ENCODE data around the gene PABPC3.

The PABPC3 gene

DNA sequence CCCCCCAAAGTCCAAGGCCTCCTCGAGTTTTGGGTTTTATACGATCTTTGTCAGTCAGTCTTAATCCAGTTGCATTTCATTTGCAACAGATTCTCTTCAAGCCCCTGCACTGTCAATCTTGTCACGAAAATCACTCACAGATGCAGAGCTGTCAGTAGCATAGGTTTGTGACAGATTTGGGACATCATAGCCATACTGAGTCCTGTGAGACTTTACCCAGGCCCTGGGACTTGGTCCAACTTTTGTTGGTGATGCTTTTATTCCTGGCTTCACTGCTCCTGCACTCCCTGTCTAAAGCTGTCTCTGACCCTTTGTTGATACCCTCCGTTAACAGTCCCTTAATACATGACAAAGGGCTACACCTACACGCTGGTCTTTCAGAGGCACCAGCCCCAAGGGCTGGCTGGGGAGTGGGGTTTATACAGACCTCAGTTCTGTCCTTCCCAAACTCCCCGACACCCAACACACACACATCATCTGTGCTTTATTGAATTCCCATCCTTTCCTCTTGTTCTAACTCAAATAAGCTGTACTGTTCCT is 36.0 kb downstream of the PABPC3 start:
- TF ChIP-seq, protein P1, sequence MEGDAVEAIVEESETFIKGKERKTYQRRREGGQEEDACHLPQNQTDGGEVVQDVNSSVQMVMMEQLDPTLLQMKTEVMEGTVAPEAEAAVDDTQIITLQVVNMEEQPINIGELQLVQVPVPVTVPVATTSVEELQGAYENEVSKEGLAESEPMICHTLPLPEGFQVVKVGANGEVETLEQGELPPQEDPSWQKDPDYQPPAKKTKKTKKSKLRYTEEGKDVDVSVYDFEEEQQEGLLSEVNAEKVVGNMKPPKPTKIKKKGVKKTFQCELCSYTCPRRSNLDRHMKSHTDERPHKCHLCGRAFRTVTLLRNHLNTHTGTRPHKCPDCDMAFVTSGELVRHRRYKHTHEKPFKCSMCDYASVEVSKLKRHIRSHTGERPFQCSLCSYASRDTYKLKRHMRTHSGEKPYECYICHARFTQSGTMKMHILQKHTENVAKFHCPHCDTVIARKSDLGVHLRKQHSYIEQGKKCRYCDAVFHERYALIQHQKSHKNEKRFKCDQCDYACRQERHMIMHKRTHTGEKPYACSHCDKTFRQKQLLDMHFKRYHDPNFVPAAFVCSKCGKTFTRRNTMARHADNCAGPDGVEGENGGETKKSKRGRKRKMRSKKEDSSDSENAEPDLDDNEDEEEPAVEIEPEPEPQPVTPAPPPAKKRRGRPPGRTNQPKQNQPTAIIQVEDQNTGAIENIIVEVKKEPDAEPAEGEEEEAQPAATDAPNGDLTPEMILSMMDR (IDR thresholded peaks at IDR 0.05), result no peak
- Mint-ChIP-seq H3K27me3 (ENCODE audit: low read depth, poor library complexity) (peaks cover 19% of the 10 kb centered on the region), H3K4me3 (no peak overlapping the region), H3K9me3 (peaks cover 11% of the 10 kb centered on the region), H3K36me3 (ENCODE audit: low read depth) (no peaks in the 10 kb centered on the region), H3K27ac (peak overlapping the region; percentile 25), H3K4me1 (peaks cover 4% of the 10 kb centered on the region)
- DNase-seq, result no peak

DNA sequence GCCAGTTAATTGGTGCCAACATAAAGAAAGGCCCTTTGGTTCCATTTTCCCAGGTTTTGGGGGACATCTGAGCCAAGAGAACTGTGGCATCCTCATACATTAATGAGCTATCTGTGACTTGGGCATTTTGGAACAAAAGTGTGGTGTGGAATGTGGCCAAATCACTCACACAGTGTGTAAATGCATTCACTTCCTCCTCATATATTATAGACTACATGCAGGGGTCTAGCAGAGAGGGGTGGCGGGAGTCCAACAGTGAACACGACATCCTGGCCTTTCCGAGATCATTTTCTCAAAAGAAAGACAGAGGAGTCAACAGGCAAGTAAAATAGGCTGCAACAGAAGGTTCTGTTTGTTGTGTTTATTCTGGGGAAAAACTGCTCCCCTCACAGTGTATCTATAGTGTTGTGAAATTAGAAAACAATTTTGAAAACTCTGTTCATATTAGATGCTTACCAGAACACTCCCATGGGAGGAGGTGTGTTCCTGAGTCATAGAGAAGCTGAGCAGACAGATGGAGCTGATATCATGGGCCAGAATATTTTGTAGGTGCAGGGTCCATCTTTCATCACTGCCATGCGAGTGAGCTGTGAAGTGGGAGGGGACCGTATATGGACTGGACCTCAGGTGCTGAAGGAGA is 36.9 kb downstream of the PABPC3 start:
- H3K4me1 Mint-ChIP-seq, result peaks cover 13% of the 10 kb centered on the region
- H3K4me3 Mint-ChIP-seq, result no peak overlapping the region
- no peak for DNase-seq
- H3K27ac Mint-ChIP-seq, result no peak overlapping the region
- H3K9me3 Mint-ChIP-seq, result peaks cover 9% of the 10 kb centered on the region
- H3K36me3 Mint-ChIP-seq (ENCODE audit: low read depth), result no peaks in the 10 kb centered on the region
- peaks cover 26% of the 10 kb centered on the region for H3K27me3 Mint-ChIP-seq (ENCODE audit: low read depth, poor library complexity)
- TF ChIP-seq, protein P1 (IDR thresholded peaks at IDR 0.05), result no peak

DNA sequence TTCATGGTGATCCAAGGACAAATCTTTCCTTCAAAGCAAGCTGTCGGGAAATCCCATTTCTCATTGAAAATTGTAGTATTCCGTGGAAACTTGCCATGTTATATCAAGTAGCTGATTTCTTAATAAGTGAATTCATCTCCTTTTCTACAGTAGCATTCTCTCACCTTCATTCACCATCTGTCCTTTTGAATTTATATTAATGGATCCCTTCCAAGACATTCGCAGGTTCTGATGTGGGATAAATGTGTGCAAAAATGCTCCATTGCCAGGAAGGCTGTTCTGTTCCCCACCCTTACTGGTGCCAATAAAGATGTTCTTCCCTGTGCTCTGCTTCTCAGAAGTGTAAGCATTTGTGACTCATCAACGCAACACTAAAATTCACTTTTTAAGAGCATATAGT is 40.0 kb downstream of the PABPC3 start:
- no peak for DNase-seq
- Mint-ChIP-seq H3K4me1 (peaks cover 14% of the 10 kb centered on the region), H3K9me3 (peaks cover 9% of the 10 kb centered on the region), H3K27me3 (ENCODE audit: low read depth, poor library complexity) (peaks cover 24% of the 10 kb centered on the region), H3K4me3 (no peak overlapping the region), H3K27ac (no peak overlapping the region), H3K36me3 (ENCODE audit: low read depth) (no peaks in the 10 kb centered on the region)
- TF ChIP-seq, protein P1 (IDR thresholded peaks at IDR 0.05), result no peak

DNA sequence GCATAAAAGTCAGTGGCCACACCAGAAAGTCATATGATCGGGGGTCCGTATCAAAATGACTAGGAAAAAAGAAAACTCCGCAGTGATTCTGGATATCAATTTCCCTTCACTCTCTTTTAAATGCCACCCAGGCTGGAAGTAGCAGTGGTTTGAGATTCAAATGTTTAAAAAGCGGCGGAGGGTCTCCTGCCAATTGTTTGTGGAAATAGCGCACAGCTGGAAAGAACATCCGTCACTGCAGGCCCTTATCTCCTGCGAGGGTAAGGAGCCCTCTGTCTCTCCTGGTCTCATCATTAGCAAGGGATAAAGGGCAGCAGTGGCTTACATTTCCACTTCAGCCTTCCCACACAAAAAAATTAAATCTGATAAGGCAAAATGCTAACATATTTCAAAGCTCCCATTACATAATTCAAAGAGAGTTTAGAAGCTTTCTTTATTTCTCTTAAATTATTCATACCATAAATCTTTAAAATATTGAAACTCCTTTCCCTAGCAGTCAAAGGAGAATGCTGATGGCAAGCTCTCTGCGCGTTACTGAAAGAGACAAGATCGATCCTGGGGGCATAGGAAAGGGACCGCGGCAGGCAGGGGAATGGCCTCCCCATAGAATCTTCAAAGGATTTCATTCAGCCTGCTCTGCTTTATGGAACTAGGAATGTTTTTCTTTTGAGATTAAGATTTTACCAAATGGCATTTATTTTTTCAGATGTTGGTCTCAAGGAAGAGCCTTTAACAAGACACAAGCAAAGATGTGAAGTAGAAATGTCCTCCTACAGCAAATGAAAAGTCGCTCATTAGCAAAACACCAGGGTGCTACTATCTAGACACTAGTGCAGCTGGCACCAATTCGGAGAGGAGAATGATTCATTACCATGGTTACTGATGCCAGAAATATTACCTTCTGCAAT is 41.2 kb downstream of the PABPC3 start:
- Mint-ChIP-seq H3K27me3 (ENCODE audit: low read depth, poor library complexity) (peaks cover 29% of the 10 kb centered on the region), H3K4me1 (peaks cover 14% of the 10 kb centered on the region), H3K36me3 (ENCODE audit: low read depth) (no peaks in the 10 kb centered on the region), H3K9me3 (peaks cover 9% of the 10 kb centered on the region), H3K4me3 (no peak overlapping the region), H3K27ac (no peak overlapping the region)
- TF ChIP-seq, protein P1 (IDR thresholded peaks at IDR 0.05), result no peak
- DNase-seq, result no peak

DNA sequence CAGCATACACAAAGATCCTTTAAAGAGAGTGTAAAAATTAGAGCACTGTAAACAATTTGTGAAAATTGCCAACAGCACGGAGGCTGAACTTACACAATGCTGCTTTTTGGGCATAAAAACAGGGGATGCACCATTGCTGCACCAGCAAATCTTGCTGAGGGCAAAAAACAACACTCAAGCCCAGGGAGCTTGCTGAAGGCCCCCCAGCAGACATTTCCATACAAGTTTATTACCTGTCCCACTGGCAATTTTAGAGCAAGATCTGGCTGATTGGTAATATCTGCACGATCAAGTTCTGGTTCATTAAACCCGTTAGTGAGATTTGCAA is 41.8 kb downstream of the PABPC3 start:
- TF ChIP-seq, protein P1 (IDR thresholded peaks at IDR 0.05), result no peak
- no peak for DNase-seq
- no peak overlapping the region for H3K4me3 Mint-ChIP-seq
- H3K27me3 Mint-ChIP-seq (ENCODE audit: low read depth, poor library complexity), result peaks cover 29% of the 10 kb centered on the region
- no peak overlapping the region for H3K27ac Mint-ChIP-seq
- peaks cover 9% of the 10 kb centered on the region for H3K9me3 Mint-ChIP-seq
- H3K4me1 Mint-ChIP-seq, result peaks cover 14% of the 10 kb centered on the region
- no peaks in the 10 kb centered on the region for H3K36me3 Mint-ChIP-seq (ENCODE audit: low read depth)

Data from nephron progenitor cell (in vitro differentiated cells).